ENCODE measurements around the gene AGO3.

- TF ChIP-seq, protein P1, sequence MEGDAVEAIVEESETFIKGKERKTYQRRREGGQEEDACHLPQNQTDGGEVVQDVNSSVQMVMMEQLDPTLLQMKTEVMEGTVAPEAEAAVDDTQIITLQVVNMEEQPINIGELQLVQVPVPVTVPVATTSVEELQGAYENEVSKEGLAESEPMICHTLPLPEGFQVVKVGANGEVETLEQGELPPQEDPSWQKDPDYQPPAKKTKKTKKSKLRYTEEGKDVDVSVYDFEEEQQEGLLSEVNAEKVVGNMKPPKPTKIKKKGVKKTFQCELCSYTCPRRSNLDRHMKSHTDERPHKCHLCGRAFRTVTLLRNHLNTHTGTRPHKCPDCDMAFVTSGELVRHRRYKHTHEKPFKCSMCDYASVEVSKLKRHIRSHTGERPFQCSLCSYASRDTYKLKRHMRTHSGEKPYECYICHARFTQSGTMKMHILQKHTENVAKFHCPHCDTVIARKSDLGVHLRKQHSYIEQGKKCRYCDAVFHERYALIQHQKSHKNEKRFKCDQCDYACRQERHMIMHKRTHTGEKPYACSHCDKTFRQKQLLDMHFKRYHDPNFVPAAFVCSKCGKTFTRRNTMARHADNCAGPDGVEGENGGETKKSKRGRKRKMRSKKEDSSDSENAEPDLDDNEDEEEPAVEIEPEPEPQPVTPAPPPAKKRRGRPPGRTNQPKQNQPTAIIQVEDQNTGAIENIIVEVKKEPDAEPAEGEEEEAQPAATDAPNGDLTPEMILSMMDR (IDR thresholded peaks at IDR 0.05; ENCODE audit: low read depth, low read length): no peak
- TF ChIP-seq MYC (IDR thresholded peaks at IDR 0.05; ENCODE audit: low read depth, low read length): no peak
- no peak for TF ChIP-seq POLR2A (IDR thresholded peaks at IDR 0.05; ENCODE audit: extremely low read depth, insufficient read length)
- no peak for TF ChIP-seq MAX (IDR thresholded peaks at IDR 0.05; ENCODE audit: low read depth, low read length)
These were observed 104.2 kb downstream of the AGO3 start for GRCh38 chr1:36035154-36035553.
